Pancreas (tissue), 10 donors: ENCODE data around the gene MMP24OS. TPM values are rescaled to one million over a fixed set of nuclear protein-coding genes. Genes with fewer than 3 reads are reported as not detected.

ENCODE experiments used
- ATAC-seq, 4 donors: fragments of 200-7000 bp; cut with Tn5 transposase; one replicate each; pipeline versions ENCODE4 v1.8.0 to v1.9.1; 2020; ENCODE audit warnings: mild to moderate bottlenecking in 4 of 4, moderate library complexity in 4 of 4
- DNase-seq, 6 donors: peaks; one replicate each; pipeline ENCODE4 v3.0.0-alpha.2; 2020
- FAIRE-seq: peaks from 2 replicates; lab custom pipeline; 2012; peaks lifted over from hg19 to GRCh38; lab: Jason Lieb, UNC
- H3K27ac ChIP-seq, 4 donors: fragments of 200-600 bp; sonication (generic); 1 replicate in 3 of 4; 2 replicates in 1 of 4; pipeline versions ENCODE4 v1.5.0 to v1.8.0; 2020
- H3K27me3 ChIP-seq, 4 donors: fragments of 200-600 bp; one replicate each; pipeline ENCODE4 v1.8.0; 2021
- H3K36me3 ChIP-seq, 3 donors: fragments of 200-600 bp; sonication (generic) in 1 of 3; one replicate each; pipeline versions ENCODE4 v1.5.0 to v1.8.0; 2020 to 2021
- H3K4me1 ChIP-seq, 3 donors: fragments of 200-600 bp; one replicate each; pipeline ENCODE4 v1.8.0; 2021
- H3K4me3 ChIP-seq, 4 donors: fragments of 200-600 bp; sonication (generic) in 2 of 4; one replicate each; pipeline versions ENCODE4 v1.5.0 to v1.8.0; 2020 to 2021
- H3K9me3 ChIP-seq, 4 donors: fragments of 200-600 bp; one replicate each; pipeline ENCODE4 v1.8.0; 2021
- WGBS, 2 donors: extraction: QIAGEN DNeasy Blood & Tissue Kit; methylation state at CpG; one replicate each; pipeline ENCODE4 v1.1.7; 2013; 5-methylcytosine and 5-hydroxymethylcytosine counted together
- intact Hi-C, 3 donors: fragments of 100-400 bp; cut with DNase I; formaldehyde crosslinking; loops; one replicate each; pipeline versions ENCODE4 v1.11.1 to v1.14.2; 2022
- polyA plus RNA-seq, 2 donors: library from polyadenylated mRNA; stranded (reverse); fragments of 200-250 nt; gene quantifications; one replicate each; pipeline ENCODE4 v1.2.3, GENCODE V29; 2013
- total RNA-seq, 6 donors: library from RNA; stranded (reverse); fragmentation: NEBNext Ultra II Directional in 4 of 6; extraction: Animal tissue kit (Norgen Biotek cat#: 25700) in 4 of 6; gene quantifications; one replicate each; pipeline versions ENCODE4 v1.2.1 to v1.2.4, GENCODE V29; 2021 to 2023
- TF ChIP-seq, protein P1 (sequence below), 4 donors: fragments of 200-600 bp; sonication (generic) in 3 of 4; IDR thresholded peaks; one replicate each; pipeline versions ENCODE4 v1.5.0 to v1.8.0; 2021; ENCODE audit warnings: antibody characterized with exemption in 4 of 4
- donor health status: healthy with polysubstance abuse.
- donor health status: DM: no; HTN: no; CAD: no; lungs with moderate emphysema.
- donor health status: DM: no; HTN: no; CAD: no.
- donor health status: control.
- donor health status: control.
- donor health status: Bipolar disorder and iron deficiency.
- donor health status: DM: yes; HTN: yes; CAD: no.
- donor health status: DM: no; HTN: no; CAD: no.
- donor health status: DM: no; HTN: no; CAD: no.
- donor health status: DM: yes; HTN: yes; CAD: no.

MMP24OS gene
- total and polyA plus RNA-seq, 8 donors, result 28.9 to 74.9 (median 45.8) TPM

DNA sequence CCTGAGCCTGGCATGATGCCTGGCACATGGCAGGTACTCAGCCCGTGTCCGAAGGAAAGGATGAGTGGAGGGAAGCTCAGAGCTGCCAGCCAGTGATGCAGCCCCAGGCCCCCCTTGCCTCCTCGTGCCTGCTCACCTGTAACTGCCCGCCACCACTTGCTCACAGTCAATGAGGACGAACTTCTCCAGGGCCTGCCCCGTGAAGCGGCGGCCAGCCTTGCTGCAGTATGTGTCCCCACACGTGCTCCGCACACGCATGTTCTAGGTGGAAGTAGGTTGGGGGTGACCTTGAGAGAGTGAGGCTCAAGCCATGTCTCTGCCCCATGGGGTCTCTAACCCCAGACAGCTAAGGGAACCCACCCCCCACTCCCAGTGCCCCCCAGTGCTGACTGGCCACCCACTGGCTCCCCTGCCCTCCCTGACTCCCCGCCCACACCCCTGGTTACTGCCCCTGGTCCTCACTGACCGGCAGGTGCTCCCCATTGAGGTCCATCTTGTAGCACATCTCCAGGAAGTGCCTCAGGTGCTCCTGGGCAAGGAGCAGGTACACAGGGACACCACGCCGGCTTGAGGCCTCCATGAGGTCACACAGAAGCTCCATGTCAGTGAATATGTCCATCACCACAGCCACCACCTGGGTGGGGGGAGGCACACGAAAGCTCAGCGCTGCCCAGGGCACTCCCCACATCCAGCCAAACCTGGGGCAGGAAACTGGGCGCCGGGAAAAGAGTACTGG, 10.6 kb upstream of the MMP24OS start:
- Histone ChIP-seq H3K36me3 (no peaks in the 10 kb centered on the region), H3K4me3 (no peak overlapping the region), H3K27ac (no peak overlapping the region), H3K27me3 (no peaks in the 10 kb centered on the region), H3K4me1 (peaks cover 0 to 3% (median 0%) of the 10 kb centered on the region in 3 donors), H3K9me3 (no peaks in the 10 kb centered on the region)
- no peak for FAIRE-seq
- TF ChIP-seq, protein P1, sequence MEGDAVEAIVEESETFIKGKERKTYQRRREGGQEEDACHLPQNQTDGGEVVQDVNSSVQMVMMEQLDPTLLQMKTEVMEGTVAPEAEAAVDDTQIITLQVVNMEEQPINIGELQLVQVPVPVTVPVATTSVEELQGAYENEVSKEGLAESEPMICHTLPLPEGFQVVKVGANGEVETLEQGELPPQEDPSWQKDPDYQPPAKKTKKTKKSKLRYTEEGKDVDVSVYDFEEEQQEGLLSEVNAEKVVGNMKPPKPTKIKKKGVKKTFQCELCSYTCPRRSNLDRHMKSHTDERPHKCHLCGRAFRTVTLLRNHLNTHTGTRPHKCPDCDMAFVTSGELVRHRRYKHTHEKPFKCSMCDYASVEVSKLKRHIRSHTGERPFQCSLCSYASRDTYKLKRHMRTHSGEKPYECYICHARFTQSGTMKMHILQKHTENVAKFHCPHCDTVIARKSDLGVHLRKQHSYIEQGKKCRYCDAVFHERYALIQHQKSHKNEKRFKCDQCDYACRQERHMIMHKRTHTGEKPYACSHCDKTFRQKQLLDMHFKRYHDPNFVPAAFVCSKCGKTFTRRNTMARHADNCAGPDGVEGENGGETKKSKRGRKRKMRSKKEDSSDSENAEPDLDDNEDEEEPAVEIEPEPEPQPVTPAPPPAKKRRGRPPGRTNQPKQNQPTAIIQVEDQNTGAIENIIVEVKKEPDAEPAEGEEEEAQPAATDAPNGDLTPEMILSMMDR (IDR thresholded peaks at IDR 0.05), result no peak
- no peak for ATAC-seq
- DNase-seq, result peak in 1 of 6 donors; percentile 59
- intact Hi-C loops, result no loop called here
- WGBS, 2 donors, result 75 to 83% methylated on average over 19 of the region's 19 CpGs

DNA sequence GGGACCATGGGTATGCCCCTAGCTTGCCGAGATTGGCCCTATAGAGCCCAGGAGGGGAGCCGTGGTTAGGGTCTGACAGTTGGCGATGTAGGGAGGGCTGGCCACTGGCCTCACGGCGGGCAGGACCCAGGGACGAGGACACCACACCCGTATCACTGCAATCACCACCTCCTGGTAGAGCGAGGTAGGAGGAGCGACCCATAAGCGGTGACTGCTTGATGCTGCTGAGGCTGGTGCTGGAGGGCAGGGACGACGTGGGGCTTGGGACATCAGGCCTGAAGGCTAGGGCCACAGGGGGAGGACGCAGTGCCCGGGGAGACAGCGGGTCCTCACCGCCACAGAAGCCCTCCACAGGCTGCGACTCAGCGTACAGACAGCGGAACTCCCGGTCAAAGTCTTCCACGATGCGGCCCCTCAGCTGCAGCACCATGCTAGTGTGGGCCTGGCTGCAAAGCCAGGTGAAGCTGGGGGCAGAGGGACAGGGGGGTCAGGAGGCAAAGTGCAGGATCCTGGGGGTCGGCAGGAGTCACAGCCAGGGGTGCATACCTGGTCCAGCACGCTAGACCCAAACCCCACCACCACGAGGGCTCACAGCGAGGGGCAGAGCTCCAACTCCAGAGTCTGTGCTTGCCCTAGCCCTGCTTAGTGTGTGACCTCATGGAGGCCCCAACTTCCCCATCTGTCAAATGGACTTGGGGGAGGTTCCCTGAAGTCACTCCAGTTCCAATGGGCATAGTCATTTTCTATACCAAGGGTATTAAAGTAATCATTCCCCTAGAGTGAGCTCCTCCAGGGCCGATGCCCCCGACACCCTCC, 9.8 kb upstream of the MMP24OS start:
- FAIRE-seq (no peak), ATAC-seq (no peak), DNase-seq (peak in 2 of 6 donors; percentile 20 to 48)
- Histone ChIP-seq H3K27me3 (no peaks in the 10 kb centered on the region), H3K27ac (no peak overlapping the region), H3K4me1 (peaks cover 0 to 8% (median 0%) of the 10 kb centered on the region in 3 donors), H3K9me3 (no peaks in the 10 kb centered on the region), H3K4me3 (no peak overlapping the region), H3K36me3 (no peaks in the 10 kb centered on the region)
- intact Hi-C loops, result no loop called here
- TF ChIP-seq, protein P1 (IDR thresholded peaks at IDR 0.05), result no peak
- 72 to 88% methylated on average over 26 to 28 of the region's 28 CpGs for WGBS, 2 donors

DNA sequence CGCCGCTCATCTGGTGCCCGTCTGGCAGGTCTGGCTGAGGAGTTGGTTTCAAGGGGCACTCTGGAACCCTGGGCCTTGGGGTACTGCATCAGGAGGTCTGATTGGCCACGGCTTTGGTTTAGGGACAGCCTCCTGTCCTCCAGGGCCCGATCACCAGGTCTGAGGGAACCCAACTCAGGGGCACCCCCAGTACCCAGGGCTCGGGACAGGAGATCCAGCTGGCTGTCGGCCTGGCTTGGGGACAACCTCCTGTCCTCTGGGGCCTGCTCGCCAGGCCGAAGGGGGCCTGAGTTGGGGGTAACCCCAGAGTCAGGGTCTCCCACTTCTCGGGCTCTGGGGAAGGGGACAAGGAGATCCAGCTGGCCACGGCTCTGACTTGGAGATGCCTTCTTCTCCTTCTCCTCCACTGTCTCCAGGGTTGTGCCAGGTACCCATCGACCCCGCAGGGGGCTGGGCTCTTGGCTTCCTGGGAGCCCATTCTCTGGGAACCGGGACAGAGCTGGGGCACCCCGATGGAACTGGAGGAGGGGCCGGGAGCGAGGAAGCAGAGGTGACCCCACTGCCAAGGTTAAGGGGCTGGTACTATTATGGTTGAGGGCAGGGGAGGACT, 9.1 kb upstream of the MMP24OS start:
- no peaks in the 10 kb centered on the region for H3K9me3 ChIP-seq
- H3K27me3 ChIP-seq, result no peaks in the 10 kb centered on the region
- FAIRE-seq (no peak), DNase-seq (peak in 1 of 6 donors; percentile 60), ATAC-seq (no peak)
- peaks cover 0 to 11% (median 0%) of the 10 kb centered on the region in 3 donors for H3K4me1 ChIP-seq
- intact Hi-C loops, result no loop called here
- no peak overlapping the region for H3K27ac ChIP-seq
- WGBS, 2 donors, result 75 to 83% methylated on average over 16 to 17 of the region's 17 CpGs
- TF ChIP-seq, protein P1 (IDR thresholded peaks at IDR 0.05), result no peak
- H3K4me3 ChIP-seq, result no peak overlapping the region
- H3K36me3 ChIP-seq, result no peaks in the 10 kb centered on the region

DNA sequence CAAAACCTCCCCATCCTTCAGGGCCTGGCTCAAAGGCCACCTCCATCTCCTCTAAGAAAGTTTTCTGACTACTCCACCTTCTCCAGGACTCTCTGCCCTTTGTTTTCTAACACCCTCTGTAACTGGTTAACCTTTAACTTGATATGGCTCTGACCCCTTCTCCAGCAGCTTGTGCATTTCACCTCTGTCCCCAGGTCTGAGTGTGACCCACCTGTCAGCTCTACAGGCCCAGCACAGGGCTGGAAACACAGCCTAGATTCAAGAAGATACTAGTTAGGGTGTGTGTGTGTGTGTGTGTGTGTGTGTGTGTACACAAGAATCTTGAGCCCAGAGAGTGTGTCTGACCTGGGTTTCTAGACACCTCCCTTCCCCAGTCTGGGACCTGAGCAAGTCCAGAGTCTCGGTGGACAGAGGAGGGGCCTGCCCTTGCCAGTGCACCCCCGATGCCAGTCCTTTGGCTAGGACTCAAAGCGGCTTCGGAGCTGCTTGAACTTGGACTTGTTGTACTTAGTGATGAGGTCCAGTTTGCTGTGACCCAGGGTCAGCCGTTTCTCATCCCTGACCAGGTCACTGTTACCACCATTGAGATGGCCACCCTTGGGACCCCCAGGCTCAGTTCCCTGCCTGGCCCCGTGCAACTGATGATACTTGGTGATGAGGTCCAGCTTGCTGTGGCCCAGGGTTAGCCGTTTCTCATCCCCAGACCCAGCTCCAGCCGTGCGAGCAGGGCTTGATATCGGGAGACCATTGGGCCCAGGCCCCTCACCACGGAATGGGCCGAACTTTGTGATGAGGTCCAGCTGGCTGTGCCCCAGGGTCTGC, 8.4 kb upstream of the MMP24OS start:
- Histone ChIP-seq H3K4me1 (peaks cover 0 to 11% (median 0%) of the 10 kb centered on the region in 3 donors), H3K27me3 (no peaks in the 10 kb centered on the region), H3K27ac (no peak overlapping the region), H3K36me3 (no peaks in the 10 kb centered on the region), H3K4me3 (no peak overlapping the region), H3K9me3 (no peaks in the 10 kb centered on the region)
- WGBS, 2 donors, result 75 to 78% methylated on average over 12 of the region's 12 CpGs
- ATAC-seq (no peak), FAIRE-seq (no peak), DNase-seq (peak in 1 of 6 donors; percentile 60)
- intact Hi-C loops, result no loop called here
- TF ChIP-seq, protein P1 (IDR thresholded peaks at IDR 0.05), result no peak
